Measurements from ENCODE around the gene PPP1R9A.

PPP1R9A gene

DNA sequence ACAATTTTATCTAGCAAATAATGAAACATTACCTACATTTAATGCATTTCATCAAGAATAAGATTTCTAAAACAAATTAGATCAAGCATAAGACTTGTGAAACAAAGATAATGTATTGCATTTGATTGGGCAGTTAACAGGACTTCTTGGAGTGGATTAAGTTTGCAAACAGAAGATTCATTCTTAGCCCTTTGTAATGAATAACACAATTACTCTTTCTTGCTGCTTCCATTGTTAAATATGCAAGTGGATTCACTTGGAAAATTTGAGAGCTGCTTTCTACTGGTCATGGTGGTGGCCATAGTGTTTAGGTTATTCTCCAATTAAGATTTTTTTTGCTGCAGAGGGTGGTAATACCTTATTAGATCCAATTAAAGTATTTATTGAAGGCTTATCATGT, 6.0 kb downstream of the PPP1R9A start:
- Histone ChIP-seq H3K4me3 (ENCODE audit: low read length) (no peak overlapping the region), H3K9ac (ENCODE audit: low read length) (no peak overlapping the region), H3K4me1 (ENCODE audit: control insufficient read depth, low read depth, low read length) (peaks cover 43% of the 10 kb centered on the region), H3K9me3 (ENCODE audit: control insufficient read depth, low read depth, low read length) (no peaks in the 10 kb centered on the region), H3K27me3 (ENCODE audit: control insufficient read depth, insufficient read depth, low read length) (no peaks in the 10 kb centered on the region), H3K36me3 (ENCODE audit: control insufficient read depth, low read depth, low read length) (no peaks in the 10 kb centered on the region), H3K27ac (ENCODE audit: low read length) (no peak overlapping the region)

DNA sequence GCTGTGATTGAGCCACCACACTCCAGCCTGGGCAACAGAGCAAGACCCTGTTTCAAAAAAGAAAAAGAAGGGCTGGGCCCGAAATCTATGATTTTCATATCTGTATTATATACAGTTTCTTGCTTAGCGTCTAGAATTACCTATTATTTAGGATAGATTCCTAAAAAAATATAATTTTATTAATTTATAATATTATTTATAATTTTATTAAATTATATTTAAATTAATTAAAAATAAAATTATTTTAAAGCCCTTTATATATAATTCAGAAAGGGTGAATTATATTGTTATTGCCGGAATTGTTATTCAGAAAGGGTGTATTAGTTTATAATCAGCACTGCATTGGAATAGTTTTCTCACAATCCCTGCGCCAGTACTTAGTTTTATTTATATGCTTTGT, 14.5 kb downstream of the PPP1R9A start:
- H3K36me3 ChIP-seq (ENCODE audit: control insufficient read depth, low read depth, low read length), result no peaks in the 10 kb centered on the region
- no peaks in the 10 kb centered on the region for H3K27me3 ChIP-seq (ENCODE audit: control insufficient read depth, insufficient read depth, low read length)
- H3K4me1 ChIP-seq (ENCODE audit: control insufficient read depth, low read depth, low read length), result no peaks in the 10 kb centered on the region
- no peak overlapping the region for H3K4me3 ChIP-seq (ENCODE audit: low read length)
- H3K9me3 ChIP-seq (ENCODE audit: control insufficient read depth, low read depth, low read length), result no peaks in the 10 kb centered on the region
- no peak overlapping the region for H3K9ac ChIP-seq (ENCODE audit: low read length)
- H3K27ac ChIP-seq (ENCODE audit: low read length), result no peak overlapping the region

DNA sequence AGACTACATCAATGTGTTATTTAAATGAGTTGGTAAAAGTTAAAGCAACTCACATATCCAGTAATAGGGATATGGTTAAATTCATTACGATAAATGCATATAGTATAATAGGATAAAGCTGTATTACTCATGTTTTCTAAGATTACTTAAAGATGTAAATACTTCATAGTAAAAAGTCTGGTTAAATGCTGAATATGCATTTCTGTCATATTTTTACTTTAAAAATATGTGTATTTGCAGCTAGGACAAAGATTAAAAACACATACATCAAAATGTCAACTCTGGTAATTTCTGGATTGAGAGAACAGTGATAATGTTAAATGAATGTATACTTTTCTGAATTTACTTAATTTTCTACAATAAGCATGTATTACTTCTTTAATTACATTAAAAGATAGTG, 15.1 kb downstream of the PPP1R9A start:
- no peaks in the 10 kb centered on the region for H3K27me3 ChIP-seq (ENCODE audit: control insufficient read depth, insufficient read depth, low read length)
- no peak overlapping the region for H3K4me3 ChIP-seq (ENCODE audit: low read length)
- no peaks in the 10 kb centered on the region for H3K9me3 ChIP-seq (ENCODE audit: control insufficient read depth, low read depth, low read length)
- H3K4me1 ChIP-seq (ENCODE audit: control insufficient read depth, low read depth, low read length), result no peaks in the 10 kb centered on the region
- H3K9ac ChIP-seq (ENCODE audit: low read length), result no peak overlapping the region
- no peak overlapping the region for H3K27ac ChIP-seq (ENCODE audit: low read length)
- H3K36me3 ChIP-seq (ENCODE audit: control insufficient read depth, low read depth, low read length), result no peaks in the 10 kb centered on the region

DNA sequence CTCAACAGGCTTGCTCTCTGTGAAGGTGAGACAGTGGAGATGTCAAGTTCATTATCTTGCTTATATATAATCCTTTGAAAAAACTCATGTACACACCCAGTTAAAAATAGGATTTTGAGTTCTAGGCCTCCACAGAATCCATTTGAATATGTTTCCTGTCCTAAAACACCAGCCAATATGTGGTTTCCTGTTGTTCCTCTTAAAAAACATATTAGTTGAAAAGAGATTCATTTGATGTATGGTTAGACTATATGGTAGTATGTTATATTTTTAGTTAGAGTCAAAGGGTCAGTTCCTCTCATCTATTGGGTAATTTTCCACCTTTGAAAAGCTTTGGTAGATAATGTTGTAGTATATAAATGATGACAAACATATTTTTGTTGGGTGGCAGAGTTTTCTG, 16.0 kb downstream of the PPP1R9A start:
- Histone ChIP-seq H3K4me3 (ENCODE audit: low read length) (no peak overlapping the region), H3K27ac (ENCODE audit: low read length) (no peak overlapping the region), H3K27me3 (ENCODE audit: control insufficient read depth, insufficient read depth, low read length) (no peaks in the 10 kb centered on the region), H3K4me1 (ENCODE audit: control insufficient read depth, low read depth, low read length) (no peaks in the 10 kb centered on the region), H3K36me3 (ENCODE audit: control insufficient read depth, low read depth, low read length) (no peaks in the 10 kb centered on the region), H3K9me3 (ENCODE audit: control insufficient read depth, low read depth, low read length) (no peaks in the 10 kb centered on the region), H3K9ac (ENCODE audit: low read length) (no peak overlapping the region)

DNA sequence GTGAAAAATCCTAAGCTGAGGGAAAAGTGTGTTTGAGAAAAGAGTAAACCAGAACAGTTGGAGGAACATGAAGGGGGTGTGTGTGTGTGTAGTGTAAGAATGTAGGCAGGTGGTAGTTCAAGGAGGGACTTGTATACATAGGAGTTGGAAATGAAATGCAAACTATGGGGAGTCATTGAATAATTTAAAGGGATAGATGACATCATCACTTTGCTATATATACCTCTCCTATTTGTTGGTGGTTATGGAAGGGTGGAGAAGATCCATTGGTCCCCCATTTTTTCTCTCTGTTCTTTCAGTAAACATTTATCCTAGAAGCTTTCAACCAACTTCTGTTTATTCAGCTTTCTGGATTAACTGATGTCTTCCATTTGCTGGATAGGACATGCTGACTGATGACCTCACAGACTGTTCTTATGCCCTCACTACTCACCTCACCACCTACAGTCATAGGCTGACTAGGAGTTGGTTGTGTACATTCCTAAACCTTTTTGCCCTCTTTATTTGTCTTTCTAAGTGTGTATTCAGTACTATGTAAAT, 20.8 kb downstream of the PPP1R9A start:
- no peaks in the 10 kb centered on the region for H3K36me3 ChIP-seq (ENCODE audit: control insufficient read depth, low read depth, low read length)
- no peak overlapping the region for H3K9ac ChIP-seq (ENCODE audit: low read length)
- no peak overlapping the region for H3K27ac ChIP-seq (ENCODE audit: low read length)
- no peaks in the 10 kb centered on the region for H3K27me3 ChIP-seq (ENCODE audit: control insufficient read depth, insufficient read depth, low read length)
- no peaks in the 10 kb centered on the region for H3K4me1 ChIP-seq (ENCODE audit: control insufficient read depth, low read depth, low read length)
- H3K9me3 ChIP-seq (ENCODE audit: control insufficient read depth, low read depth, low read length), result no peaks in the 10 kb centered on the region
- no peak overlapping the region for H3K4me3 ChIP-seq (ENCODE audit: low read length)

DNA sequence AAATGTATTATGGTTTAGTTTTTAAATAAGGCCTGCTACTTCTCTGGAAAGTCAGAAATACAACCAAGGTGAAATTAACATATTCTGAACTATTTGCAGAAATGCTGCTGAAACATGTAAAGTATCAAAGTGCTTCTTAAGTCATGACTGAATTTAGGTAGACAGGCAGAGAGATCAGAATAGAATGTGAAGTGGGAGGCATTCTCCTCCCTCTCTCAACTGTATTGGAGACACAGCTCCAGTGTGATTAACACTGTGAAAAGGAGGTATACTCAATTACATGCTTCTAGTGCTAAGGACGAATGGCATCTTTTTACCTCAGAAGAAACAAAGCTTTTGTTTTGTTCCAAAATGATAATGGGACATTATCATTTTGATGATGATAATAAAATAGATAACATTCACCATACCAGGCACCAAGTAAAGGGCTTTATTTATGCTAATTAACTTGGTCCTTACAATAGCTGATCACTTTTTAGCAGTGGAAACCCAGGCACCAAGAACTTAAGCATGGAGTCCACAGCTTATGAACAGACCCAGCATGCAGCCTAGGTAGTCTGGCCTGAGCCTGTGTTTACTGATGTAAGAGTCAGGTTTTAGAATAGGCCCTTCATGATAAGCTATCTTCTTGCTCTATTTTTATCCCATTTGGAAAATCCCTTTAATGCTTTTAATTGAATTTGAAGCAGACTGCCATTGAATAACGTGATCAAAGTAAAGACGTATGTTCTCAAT, 26.0 kb downstream of the PPP1R9A start:
- H3K9ac ChIP-seq (ENCODE audit: low read length), result no peak overlapping the region
- no peak overlapping the region for H3K27ac ChIP-seq (ENCODE audit: low read length)
- H3K9me3 ChIP-seq (ENCODE audit: control insufficient read depth, low read depth, low read length), result no peaks in the 10 kb centered on the region
- no peaks in the 10 kb centered on the region for H3K4me1 ChIP-seq (ENCODE audit: control insufficient read depth, low read depth, low read length)
- H3K4me3 ChIP-seq (ENCODE audit: low read length), result no peak overlapping the region
- no peaks in the 10 kb centered on the region for H3K36me3 ChIP-seq (ENCODE audit: control insufficient read depth, low read depth, low read length)
- H3K27me3 ChIP-seq (ENCODE audit: control insufficient read depth, insufficient read depth, low read length), result no peaks in the 10 kb centered on the region

DNA sequence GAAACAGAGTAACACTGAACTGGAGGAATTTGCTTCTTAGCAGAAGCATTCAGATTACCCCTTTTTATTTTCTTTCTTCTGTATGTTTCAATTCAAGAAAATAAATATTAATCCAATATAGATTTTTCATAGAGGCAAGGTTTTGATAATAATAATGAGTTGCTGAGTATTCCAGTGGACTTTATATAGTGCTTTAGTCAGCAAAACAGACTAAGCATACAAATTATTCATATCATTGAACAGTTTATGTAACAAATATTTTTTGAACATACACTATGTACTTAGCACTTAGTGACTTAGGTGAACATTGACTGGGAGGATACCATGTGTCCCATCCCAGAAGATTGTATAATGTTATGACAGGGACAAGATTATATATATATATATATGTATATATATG, 32.0 kb downstream of the PPP1R9A start:
- Histone ChIP-seq H3K4me3 (ENCODE audit: low read length) (no peak overlapping the region), H3K27ac (ENCODE audit: low read length) (no peak overlapping the region), H3K36me3 (ENCODE audit: control insufficient read depth, low read depth, low read length) (no peaks in the 10 kb centered on the region), H3K4me1 (ENCODE audit: control insufficient read depth, low read depth, low read length) (peaks cover 7% of the 10 kb centered on the region), H3K9ac (ENCODE audit: low read length) (no peak overlapping the region), H3K9me3 (ENCODE audit: control insufficient read depth, low read depth, low read length) (no peaks in the 10 kb centered on the region), H3K27me3 (ENCODE audit: control insufficient read depth, insufficient read depth, low read length) (no peaks in the 10 kb centered on the region)

DNA sequence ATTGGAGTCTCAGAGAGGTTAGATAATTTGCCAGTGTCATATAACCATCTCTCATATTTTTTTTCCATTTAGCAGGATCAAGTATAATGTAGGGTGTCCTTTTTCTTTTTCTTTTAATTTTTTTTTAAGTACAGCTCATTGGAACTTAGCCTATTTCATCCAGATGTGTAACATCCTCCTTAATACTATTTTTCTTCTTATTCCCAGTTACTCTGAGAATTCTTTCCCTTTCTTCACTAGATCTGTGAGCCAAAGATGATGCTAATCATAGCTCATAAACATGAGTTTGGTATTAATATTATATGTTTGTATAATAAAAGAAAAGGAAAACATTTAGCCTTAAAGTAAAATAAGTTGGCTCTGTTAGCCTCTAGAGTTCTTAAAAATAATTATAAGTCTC, 32.8 kb downstream of the PPP1R9A start:
- Histone ChIP-seq H3K4me3 (ENCODE audit: low read length) (no peak overlapping the region), H3K9ac (ENCODE audit: low read length) (no peak overlapping the region), H3K27me3 (ENCODE audit: control insufficient read depth, insufficient read depth, low read length) (no peaks in the 10 kb centered on the region), H3K36me3 (ENCODE audit: control insufficient read depth, low read depth, low read length) (no peaks in the 10 kb centered on the region), H3K4me1 (ENCODE audit: control insufficient read depth, low read depth, low read length) (peaks cover 12% of the 10 kb centered on the region), H3K27ac (ENCODE audit: low read length) (no peak overlapping the region), H3K9me3 (ENCODE audit: control insufficient read depth, low read depth, low read length) (no peaks in the 10 kb centered on the region)

DNA sequence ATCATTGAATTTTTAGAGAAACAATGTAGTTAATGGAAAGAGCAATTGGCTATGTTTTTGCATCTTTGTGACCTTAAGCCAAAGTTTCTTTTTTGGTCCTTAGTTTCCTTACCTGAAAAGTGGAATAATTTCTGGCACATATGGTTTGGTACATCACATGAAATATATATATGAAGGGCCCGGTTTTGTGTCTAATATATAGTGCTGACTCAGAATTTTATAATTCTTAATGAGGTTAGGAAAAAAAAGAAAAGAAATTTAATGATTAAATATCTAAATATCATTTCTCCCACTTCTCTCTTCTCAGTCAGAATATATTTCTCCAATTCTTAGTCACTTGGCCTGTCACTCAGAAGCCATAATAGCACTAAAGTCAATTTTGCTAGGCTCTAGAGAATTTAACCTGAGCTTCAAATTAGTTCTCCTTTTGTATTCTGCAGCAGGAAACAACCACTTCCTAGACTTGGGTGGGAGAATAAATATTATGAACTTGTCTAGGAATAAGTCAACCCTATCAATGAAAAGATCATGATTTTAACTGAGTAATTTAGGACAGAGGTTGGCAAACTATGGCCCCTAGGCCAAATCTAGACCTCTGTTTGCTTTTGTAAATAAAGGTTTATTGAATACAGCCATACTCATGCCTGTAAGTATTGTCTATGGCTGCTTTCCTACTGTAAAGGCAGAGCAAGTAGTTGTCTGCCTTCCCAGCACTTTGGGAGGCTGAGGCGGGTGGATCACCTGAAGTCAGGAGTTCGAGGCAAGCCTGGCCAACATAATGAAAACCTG, 34.6 kb downstream of the PPP1R9A start:
- H3K9me3 ChIP-seq (ENCODE audit: control insufficient read depth, low read depth, low read length), result no peaks in the 10 kb centered on the region
- H3K4me3 ChIP-seq (ENCODE audit: low read length), result no peak overlapping the region
- H3K9ac ChIP-seq (ENCODE audit: low read length), result no peak overlapping the region
- H3K27me3 ChIP-seq (ENCODE audit: control insufficient read depth, insufficient read depth, low read length), result no peaks in the 10 kb centered on the region
- peaks cover 12% of the 10 kb centered on the region for H3K4me1 ChIP-seq (ENCODE audit: control insufficient read depth, low read depth, low read length)
- no peaks in the 10 kb centered on the region for H3K36me3 ChIP-seq (ENCODE audit: control insufficient read depth, low read depth, low read length)
- no peak overlapping the region for H3K27ac ChIP-seq (ENCODE audit: low read length)

DNA sequence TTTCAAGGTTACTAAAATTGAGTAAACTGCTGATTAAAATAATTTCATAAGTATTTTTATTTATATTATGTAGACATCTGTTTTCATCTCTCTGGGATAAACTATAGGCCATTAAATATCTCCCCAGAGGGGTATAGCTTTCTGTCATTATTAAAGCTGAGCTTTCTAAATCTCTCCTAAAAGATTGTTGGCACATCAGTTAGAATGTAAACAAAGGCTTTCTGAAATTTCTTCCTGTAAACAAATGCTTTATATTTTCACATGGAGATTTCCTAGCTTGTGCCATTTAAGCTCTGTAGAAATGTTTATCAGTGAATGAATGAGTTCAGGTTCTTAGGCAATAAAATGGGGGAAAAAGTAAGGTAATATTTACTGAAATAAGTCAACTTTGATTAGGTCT, 35.7 kb downstream of the PPP1R9A start:
- Histone ChIP-seq H3K27me3 (ENCODE audit: control insufficient read depth, insufficient read depth, low read length) (no peaks in the 10 kb centered on the region), H3K4me1 (ENCODE audit: control insufficient read depth, low read depth, low read length) (peaks cover 12% of the 10 kb centered on the region), H3K9me3 (ENCODE audit: control insufficient read depth, low read depth, low read length) (no peaks in the 10 kb centered on the region), H3K4me3 (ENCODE audit: low read length) (no peak overlapping the region), H3K9ac (ENCODE audit: low read length) (no peak overlapping the region), H3K27ac (ENCODE audit: low read length) (no peak overlapping the region), H3K36me3 (ENCODE audit: control insufficient read depth, low read depth, low read length) (no peaks in the 10 kb centered on the region)

DNA sequence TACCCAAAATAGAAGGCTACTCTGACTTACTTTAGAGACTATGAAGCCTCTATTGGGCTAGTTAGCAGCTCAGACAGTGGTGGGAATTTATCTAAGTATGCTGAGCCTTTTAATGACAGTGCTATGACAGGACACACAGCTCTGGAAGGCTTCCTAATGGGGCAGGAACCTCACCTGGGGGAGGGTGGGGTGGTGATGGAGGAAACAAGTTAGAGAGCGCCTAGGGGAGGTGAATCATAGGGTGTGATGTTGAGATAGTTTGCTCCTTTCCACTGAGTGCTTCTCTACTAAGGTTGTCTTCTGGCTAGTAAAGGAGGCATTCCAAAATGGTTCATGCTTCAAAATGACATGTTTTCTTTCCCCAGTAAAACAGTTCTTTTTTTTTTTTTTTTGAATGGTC, 42.1 kb downstream of the PPP1R9A start:
- Histone ChIP-seq H3K36me3 (ENCODE audit: control insufficient read depth, low read depth, low read length) (no peaks in the 10 kb centered on the region), H3K9ac (ENCODE audit: low read length) (no peak overlapping the region), H3K27ac (ENCODE audit: low read length) (no peak overlapping the region), H3K4me3 (ENCODE audit: low read length) (no peak overlapping the region), H3K4me1 (ENCODE audit: control insufficient read depth, low read depth, low read length) (peaks cover 4% of the 10 kb centered on the region), H3K9me3 (ENCODE audit: control insufficient read depth, low read depth, low read length) (no peaks in the 10 kb centered on the region), H3K27me3 (ENCODE audit: control insufficient read depth, insufficient read depth, low read length) (no peaks in the 10 kb centered on the region)

DNA sequence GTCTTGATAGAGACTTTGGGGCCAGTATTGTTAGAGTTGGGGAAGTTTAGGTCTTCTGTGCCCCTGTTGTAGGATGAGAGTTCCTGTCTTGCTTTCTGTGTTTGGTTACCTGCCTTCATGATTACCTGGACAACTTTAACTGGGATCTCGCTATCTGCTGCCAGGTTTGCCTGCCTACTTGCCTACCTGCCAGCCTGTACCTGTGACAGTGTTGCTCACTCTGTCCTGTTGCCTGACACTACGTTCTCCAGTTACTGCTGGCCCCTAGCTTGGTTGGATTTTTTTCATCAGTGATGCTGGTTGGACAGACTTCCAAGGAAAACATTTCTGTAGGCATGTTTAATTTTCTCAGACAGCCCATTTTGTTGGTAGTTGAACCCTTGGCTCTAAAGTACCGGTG, 48.4 kb downstream of the PPP1R9A start:
- H3K9me3 ChIP-seq (ENCODE audit: control insufficient read depth, low read depth, low read length), result no peaks in the 10 kb centered on the region
- no peak overlapping the region for H3K27ac ChIP-seq (ENCODE audit: low read length)
- H3K9ac ChIP-seq (ENCODE audit: low read length), result no peak overlapping the region
- no peaks in the 10 kb centered on the region for H3K36me3 ChIP-seq (ENCODE audit: control insufficient read depth, low read depth, low read length)
- no peaks in the 10 kb centered on the region for H3K4me1 ChIP-seq (ENCODE audit: control insufficient read depth, low read depth, low read length)
- no peaks in the 10 kb centered on the region for H3K27me3 ChIP-seq (ENCODE audit: control insufficient read depth, insufficient read depth, low read length)
- H3K4me3 ChIP-seq (ENCODE audit: low read length), result no peak overlapping the region

Data from iPS-18a (cell line).